Osteocyte (in vitro differentiated cells): Measurements from ENCODE around the gene CCT7. TPM values are rescaled to one million over a fixed set of nuclear protein-coding genes. Genes with fewer than 3 reads are reported as not detected.
A peak's percentile ranks its signal among the peaks of the same experiment; 100 is the strongest.

ENCODE experiments used
- DNase-seq: peaks from one replicate; pipeline ENCODE4 v3.0.0; 2021; ENCODE audit warnings: mixed read lengths; ENCODE audit not compliant: unreplicated experiment; ENCODE audit errors: extremely low spot score
- H3K27ac Mint-ChIP-seq: one replicate; pipeline ENCODE4 v1.8.0; 2021; ENCODE audit warnings: mild to moderate bottlenecking, mixed read lengths; ENCODE audit not compliant: unreplicated experiment
- H3K27me3 Mint-ChIP-seq: one replicate; pipeline ENCODE4 v1.8.0; 2021; ENCODE audit warnings: mixed read lengths; ENCODE audit not compliant: unreplicated experiment
- H3K36me3 Mint-ChIP-seq: one replicate; pipeline ENCODE4 v1.8.0; 2021; ENCODE audit warnings: mixed read lengths; ENCODE audit not compliant: unreplicated experiment
- H3K4me1 Mint-ChIP-seq: one replicate; pipeline ENCODE4 v1.8.0; 2021; ENCODE audit warnings: mixed read lengths; ENCODE audit not compliant: unreplicated experiment
- H3K4me3 Mint-ChIP-seq: one replicate; pipeline ENCODE4 v1.8.0; 2021; ENCODE audit warnings: mild to moderate bottlenecking, moderate library complexity, mixed read lengths; ENCODE audit not compliant: unreplicated experiment
- H3K9me3 Mint-ChIP-seq: one replicate; pipeline ENCODE4 v1.8.0; 2021; ENCODE audit warnings: mixed read lengths; ENCODE audit not compliant: unreplicated experiment
- CTCF ChIP-seq: fragments of 200-600 bp; sonication (generic); IDR thresholded peaks from 2 replicates; pipeline ENCODE4 v1.5.0; 2021; ENCODE audit warnings: antibody characterized with exemption, mild to moderate bottlenecking, moderate library complexity
- total RNA-seq: library from RNA; stranded (reverse); gene quantifications from 2 replicates; pipeline ENCODE4 v1.2.1, GENCODE V29; 2021

Gene CCT7
- total RNA-seq, 1 donor from 2014 or later: 216 TPM

- DNase-seq: no peak
These were observed 23.4 kb upstream of the CCT7 start for GRCh38 chr2:73210696-73211095.

GRCh38 chr2:73212098-73212447, 22.0 kb upstream of the CCT7 start:
- TF ChIP-seq CTCF: no peak

More at GRCh38 chr2:73210696-73211095, 23.4 kb upstream of the CCT7 start:
- H3K27ac Mint-ChIP-seq: no peak overlapping the region
- no peaks in the 10 kb centered on the region for H3K36me3 Mint-ChIP-seq
- no peak for TF ChIP-seq CTCF
- no peaks in the 10 kb centered on the region for H3K9me3 Mint-ChIP-seq
- H3K4me1 Mint-ChIP-seq: peaks cover 29% of the 10 kb centered on the region
- no peak overlapping the region for H3K4me3 Mint-ChIP-seq
- peaks cover 30% of the 10 kb centered on the region for H3K27me3 Mint-ChIP-seq

GRCh38 chr2:73212448-73213176, 21.5 kb upstream of the CCT7 start:
- Mint-ChIP-seq H3K4me3 (peak overlapping the region; percentile 26), H3K27ac (no peak overlapping the region), H3K27me3 (peaks cover 21% of the 10 kb centered on the region), H3K9me3 (no peaks in the 10 kb centered on the region), H3K36me3 (no peaks in the 10 kb centered on the region), H3K4me1 (peaks cover 34% of the 10 kb centered on the region)
- peak; percentile 89 for DNase-seq
- peak; percentile 91 for TF ChIP-seq CTCF

More at GRCh38 chr2:73212098-73212447, 22.0 kb upstream of the CCT7 start:
- Mint-ChIP-seq H3K36me3 (no peaks in the 10 kb centered on the region), H3K9me3 (no peaks in the 10 kb centered on the region), H3K27me3 (peaks cover 21% of the 10 kb centered on the region), H3K27ac (no peak overlapping the region), H3K4me3 (no peak overlapping the region), H3K4me1 (peaks cover 33% of the 10 kb centered on the region)
- no peak for DNase-seq

GRCh38 chr2:73214120-73215035, 19.7 kb upstream of the CCT7 start, which contains the start of gene SMYD5:
TSS of gene SMYD5 (plus strand) at chr2:73214245. CDS start at chr2:73214267, 22 bp downstream.
- peak; percentile 90 for DNase-seq
- H3K27me3 Mint-ChIP-seq: peaks cover 11% of the 10 kb centered on the region

More at GRCh38 chr2:73214120-73215035, 19.7 kb upstream of the CCT7 start, which contains the start of gene SMYD5:
- H3K27ac Mint-ChIP-seq: peak within 1 kb of the TSS; percentile 90
- peaks cover 34% of the 10 kb centered on the region for H3K4me1 Mint-ChIP-seq
- peak within 1 kb of the TSS; percentile 84 for H3K4me3 Mint-ChIP-seq
- TF ChIP-seq CTCF: no peak
- H3K36me3 Mint-ChIP-seq: no peaks in the 10 kb centered on the region
- no peaks in the 10 kb centered on the region for H3K9me3 Mint-ChIP-seq
